ENCODE measurements around the gene COMTD1.

DNA sequence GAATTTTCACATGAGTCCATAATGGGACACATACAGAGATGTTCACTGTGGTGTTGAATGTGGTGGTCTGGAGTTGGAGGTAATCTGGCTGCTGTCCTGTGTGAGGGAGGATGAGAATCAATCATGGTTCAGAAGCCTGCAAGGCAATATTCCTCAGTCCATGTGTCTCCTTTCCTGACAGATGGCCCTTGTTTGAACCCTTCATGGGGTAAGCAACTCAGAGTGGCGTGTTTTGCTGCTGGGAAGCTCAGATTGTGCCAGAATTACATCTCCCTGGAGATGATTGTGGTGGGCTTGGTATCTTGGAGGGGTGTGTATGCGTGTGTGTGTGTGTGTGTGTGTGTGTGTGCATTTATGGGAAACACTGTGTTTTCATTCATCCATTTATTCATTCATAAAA, 44.5 kb upstream of the COMTD1 start:
- TF ChIP-seq, protein P1, sequence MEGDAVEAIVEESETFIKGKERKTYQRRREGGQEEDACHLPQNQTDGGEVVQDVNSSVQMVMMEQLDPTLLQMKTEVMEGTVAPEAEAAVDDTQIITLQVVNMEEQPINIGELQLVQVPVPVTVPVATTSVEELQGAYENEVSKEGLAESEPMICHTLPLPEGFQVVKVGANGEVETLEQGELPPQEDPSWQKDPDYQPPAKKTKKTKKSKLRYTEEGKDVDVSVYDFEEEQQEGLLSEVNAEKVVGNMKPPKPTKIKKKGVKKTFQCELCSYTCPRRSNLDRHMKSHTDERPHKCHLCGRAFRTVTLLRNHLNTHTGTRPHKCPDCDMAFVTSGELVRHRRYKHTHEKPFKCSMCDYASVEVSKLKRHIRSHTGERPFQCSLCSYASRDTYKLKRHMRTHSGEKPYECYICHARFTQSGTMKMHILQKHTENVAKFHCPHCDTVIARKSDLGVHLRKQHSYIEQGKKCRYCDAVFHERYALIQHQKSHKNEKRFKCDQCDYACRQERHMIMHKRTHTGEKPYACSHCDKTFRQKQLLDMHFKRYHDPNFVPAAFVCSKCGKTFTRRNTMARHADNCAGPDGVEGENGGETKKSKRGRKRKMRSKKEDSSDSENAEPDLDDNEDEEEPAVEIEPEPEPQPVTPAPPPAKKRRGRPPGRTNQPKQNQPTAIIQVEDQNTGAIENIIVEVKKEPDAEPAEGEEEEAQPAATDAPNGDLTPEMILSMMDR (IDR thresholded peaks at IDR 0.05): no peak
- no peak for TF ChIP-seq POLR2A (IDR thresholded peaks at IDR 0.05)

All from body of pancreas (tissue), 4 donors.